HUES64 (cell line): ENCODE measurements around the gene ABHD13. TPM values are rescaled to one million over a fixed set of nuclear protein-coding genes. Genes with fewer than 3 reads are reported as not detected.

Experiments
- H3K27ac ChIP-seq: 2 replicates; pipeline ENCODE4 v1.7.0; 2013; ENCODE audit warnings: low read depth, low read length, inconsistent platforms
- H3K27me3 ChIP-seq: 2 replicates; pipeline ENCODE4 v1.6.1; 2013; ENCODE audit warnings: mild to moderate bottlenecking, low read length; ENCODE audit not compliant: insufficient read depth
- H3K36me3 ChIP-seq: 2 replicates; pipeline ENCODE4 v1.6.1; 2013; ENCODE audit warnings: mild to moderate bottlenecking, low read length; ENCODE audit not compliant: insufficient read depth
- H3K4me1 ChIP-seq: 2 replicates; pipeline ENCODE4 v1.6.1; 2013; ENCODE audit warnings: mild to moderate bottlenecking, low read length, moderate library complexity; ENCODE audit not compliant: insufficient read depth
- H3K4me3 ChIP-seq: 2 replicates; pipeline ENCODE4 v1.5.1; 2013; ENCODE audit warnings: mild to moderate bottlenecking, low read length, moderate library complexity
- H3K9ac ChIP-seq: 2 replicates; pipeline ENCODE4 v1.6.1; 2013; ENCODE audit warnings: mild to moderate bottlenecking, low read depth, low read length
- H3K9me3 ChIP-seq: 2 replicates; pipeline ENCODE4 v1.6.1; 2013; ENCODE audit warnings: low read depth, low read length; ENCODE audit not compliant: insufficient read depth
- WGBS: fragments of 150-250, 120-280 bp; methylation state at CpG from one replicate; pipeline ENCODE4 v1.1.7; 2013; ENCODE audit warnings: missing lambda C conversion rate; 5-methylcytosine and 5-hydroxymethylcytosine counted together
- polyA plus RNA-seq, 2 experiments: library from polyadenylated mRNA; stranded (reverse); fragments of 50-300 nt; gene quantifications; one replicate each; pipeline ENCODE4 v1.2.3, GENCODE V29; 2013

The ABHD13 gene
- 6.8 TPM for polyA plus RNA-seq (2013, experiment 1 of 2)
- 8.7 TPM for polyA plus RNA-seq (2013, experiment 2 of 2)

DNA sequence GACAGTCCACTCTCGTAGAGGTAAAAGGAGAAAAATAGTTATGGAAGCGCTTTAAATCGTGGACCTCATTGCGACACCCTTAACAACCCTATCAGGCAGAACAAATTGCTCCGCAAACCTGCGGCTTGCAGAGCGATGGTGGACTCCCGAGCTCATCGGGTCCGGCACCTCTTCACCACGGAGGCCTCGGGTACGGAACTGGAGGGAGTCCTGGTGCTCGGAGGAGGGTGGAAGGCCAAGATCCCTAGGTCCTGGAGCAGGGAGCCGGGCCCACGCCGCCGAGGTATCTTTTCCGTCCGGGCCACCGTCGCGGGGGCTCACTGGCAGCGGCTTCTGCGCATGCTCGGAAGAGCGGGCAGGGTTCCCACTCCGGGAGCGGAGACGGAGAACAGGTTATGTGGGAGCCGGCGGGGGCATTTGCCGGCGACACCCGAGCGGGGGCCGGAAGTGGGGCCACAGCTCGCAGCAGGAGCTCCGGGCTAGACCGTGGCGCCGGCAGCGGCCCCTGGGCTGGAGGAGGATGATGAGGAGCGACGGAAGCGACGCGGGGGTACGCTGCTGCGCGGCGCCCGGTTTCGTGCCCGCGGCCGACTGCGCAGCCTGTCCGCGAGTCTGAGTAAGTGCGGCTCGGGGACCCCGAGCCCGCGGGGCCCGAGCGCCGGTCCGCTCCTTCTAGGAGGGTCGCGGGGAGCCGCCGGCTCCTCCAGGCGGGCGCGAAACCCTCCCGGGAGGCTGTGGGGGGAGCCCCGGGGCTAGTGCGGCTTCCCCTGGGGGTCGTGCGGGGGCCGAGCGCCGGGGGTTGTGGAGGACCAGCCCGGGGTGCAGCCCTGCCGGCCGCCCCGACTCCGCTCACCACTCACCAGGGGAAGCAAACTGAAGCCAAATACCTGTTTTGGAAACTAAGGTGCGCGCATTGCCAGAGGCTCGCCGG, at the start of gene ABHD13:
Gene ABHD13 (plus strand): TSS at position 349 of the 931 bp plus-strand sequence. CDS start 10,827 bp downstream, outside the sequence.
- peak within 1 kb of the TSS; percentile 98 for H3K4me3 ChIP-seq
- H3K27ac ChIP-seq: peak within 1 kb of the TSS; percentile 90
- peaks cover 13% of the 10 kb centered on the region for H3K4me1 ChIP-seq
- no peaks in the 10 kb centered on the region for H3K9me3 ChIP-seq
- WGBS: 1% methylated on average over 93 of the region's 93 CpGs
- no peaks in the 10 kb centered on the region for H3K27me3 ChIP-seq
- peak within 1 kb of the TSS; percentile 95 for H3K9ac ChIP-seq
- no peaks in the 10 kb centered on the region for H3K36me3 ChIP-seq

DNA sequence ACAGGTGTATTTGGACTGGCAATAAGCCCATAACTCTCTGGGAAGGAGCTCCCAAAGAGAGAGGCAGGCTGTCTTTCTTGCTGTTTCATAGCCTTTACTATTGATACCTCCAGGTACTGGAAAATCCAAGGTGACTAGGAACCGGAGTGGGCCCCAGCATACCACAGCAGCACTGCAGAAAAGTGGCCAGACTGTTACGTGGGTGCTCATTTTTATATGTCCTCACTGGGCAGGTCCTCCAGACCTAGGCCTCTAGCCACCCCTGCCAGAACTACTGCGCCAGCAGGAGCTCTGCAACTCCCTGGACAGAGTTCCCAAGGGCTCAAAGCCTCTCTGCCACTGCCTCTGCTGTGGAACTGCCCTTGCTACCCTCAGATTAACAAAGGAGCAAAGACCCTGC, 49.3 kb upstream of the ABHD13 start:
- no peaks in the 10 kb centered on the region for H3K36me3 ChIP-seq
- no peak overlapping the region for H3K4me3 ChIP-seq
- H3K9ac ChIP-seq: no peak overlapping the region
- no peaks in the 10 kb centered on the region for H3K27me3 ChIP-seq
- WGBS: 96% methylated on average over 3 of the region's 3 CpGs
- no peaks in the 10 kb centered on the region for H3K4me1 ChIP-seq
- H3K27ac ChIP-seq: no peak overlapping the region
- no peaks in the 10 kb centered on the region for H3K9me3 ChIP-seq

DNA sequence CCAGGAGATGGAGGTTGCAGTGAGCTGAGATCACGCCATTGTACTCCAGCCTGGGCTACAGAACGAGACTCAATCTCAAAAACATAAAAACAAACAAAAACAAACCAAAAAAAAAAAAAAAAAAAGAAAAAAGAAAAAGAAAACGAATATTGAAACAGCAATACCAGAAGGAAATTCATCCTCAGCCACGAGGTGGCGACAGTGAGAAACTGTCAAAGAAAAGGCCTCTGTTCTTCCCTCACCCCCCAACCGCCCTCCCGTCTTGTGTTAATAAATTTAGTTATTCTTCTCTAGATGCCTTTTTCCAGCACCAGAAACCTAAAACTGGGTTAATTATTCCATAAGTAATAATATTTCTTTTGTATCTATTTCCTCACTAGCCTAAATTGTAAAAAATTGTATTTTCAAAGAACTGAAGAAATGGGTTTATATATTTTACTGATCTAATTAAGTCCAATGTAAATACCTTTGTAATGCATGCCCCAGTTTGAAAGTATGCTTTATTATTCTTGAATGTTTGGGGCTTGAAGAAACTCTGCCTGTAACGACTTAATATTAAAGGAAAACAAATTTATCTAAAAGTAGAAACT, 41.4 kb upstream of the ABHD13 start:
- Histone ChIP-seq H3K9ac (no peak overlapping the region), H3K27ac (no peak overlapping the region), H3K4me3 (no peak overlapping the region), H3K4me1 (no peaks in the 10 kb centered on the region), H3K27me3 (no peaks in the 10 kb centered on the region), H3K9me3 (no peaks in the 10 kb centered on the region), H3K36me3 (no peaks in the 10 kb centered on the region)
- WGBS: 50% methylated on average over 2 of the region's 8 CpGs

DNA sequence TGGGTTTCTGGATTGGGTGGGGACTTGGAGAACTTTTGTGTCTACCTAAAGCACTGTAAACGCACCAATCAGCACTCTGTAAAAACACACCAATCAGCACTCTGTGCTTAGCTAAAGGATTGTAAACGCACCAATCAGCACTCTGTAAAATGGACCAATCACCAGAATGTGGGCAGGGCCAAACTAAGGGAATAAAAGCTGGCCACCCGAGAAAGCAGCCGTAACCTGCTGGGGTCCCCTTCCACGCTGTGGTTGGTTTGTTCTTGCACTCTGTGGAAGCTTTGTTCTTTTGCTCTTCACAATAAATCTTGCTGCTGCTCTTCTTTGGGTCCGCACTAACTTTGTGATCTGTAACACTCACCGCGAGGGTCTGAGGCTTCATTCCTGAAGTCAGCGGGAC, 40.1 kb upstream of the ABHD13 start:
- no peak overlapping the region for H3K9ac ChIP-seq
- no peaks in the 10 kb centered on the region for H3K36me3 ChIP-seq
- H3K9me3 ChIP-seq: no peaks in the 10 kb centered on the region
- no peaks in the 10 kb centered on the region for H3K4me1 ChIP-seq
- 84% methylated on average over 9 of the region's 9 CpGs for WGBS
- no peak overlapping the region for H3K27ac ChIP-seq
- H3K4me3 ChIP-seq: no peak overlapping the region
- H3K27me3 ChIP-seq: no peaks in the 10 kb centered on the region

DNA sequence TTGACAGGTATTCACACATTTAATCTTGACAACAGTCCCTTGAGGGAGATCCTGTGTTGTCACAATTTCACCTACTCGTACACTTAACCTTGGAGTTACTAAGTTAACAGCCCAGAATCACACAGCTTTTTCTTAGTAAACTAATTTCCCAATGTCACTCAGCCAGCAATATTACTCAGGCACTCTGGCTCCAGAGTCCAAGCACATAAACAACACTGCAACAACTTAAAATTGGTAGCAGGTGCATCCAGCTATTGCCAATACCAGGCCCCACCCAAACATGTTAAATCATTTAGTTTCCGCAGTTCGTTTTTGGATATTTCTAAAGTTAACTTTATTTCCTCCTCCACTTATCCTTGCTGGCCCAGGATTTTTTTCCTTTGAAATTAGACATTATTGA, 35.5 kb upstream of the ABHD13 start:
- H3K27ac ChIP-seq: no peak overlapping the region
- H3K4me3 ChIP-seq: no peak overlapping the region
- H3K9me3 ChIP-seq: no peaks in the 10 kb centered on the region
- no peaks in the 10 kb centered on the region for H3K36me3 ChIP-seq
- 90% methylated on average over 3 of the region's 3 CpGs for WGBS
- H3K27me3 ChIP-seq: no peaks in the 10 kb centered on the region
- no peak overlapping the region for H3K9ac ChIP-seq
- no peaks in the 10 kb centered on the region for H3K4me1 ChIP-seq

DNA sequence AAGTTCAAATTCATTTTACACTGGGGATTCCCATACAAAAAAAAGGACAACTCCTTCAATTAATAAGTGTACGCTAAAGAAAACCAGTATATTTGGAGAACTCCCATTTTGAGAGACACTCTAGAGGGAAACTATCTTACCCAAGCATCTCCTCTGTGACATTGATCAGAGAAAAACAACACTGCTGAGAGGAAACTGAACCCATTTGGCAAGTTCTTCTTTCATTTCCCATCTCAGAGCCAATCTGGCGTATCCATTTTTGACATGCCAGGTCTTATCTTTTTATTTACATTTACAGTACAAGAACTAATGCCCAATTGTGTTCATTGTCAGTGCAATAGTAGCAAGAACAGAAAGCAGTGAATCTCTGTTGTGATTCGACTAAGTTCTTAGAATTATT, 33.0 kb upstream of the ABHD13 start:
- Histone ChIP-seq H3K27me3 (no peaks in the 10 kb centered on the region), H3K27ac (no peak overlapping the region), H3K9ac (no peak overlapping the region), H3K4me3 (no peak overlapping the region), H3K4me1 (no peaks in the 10 kb centered on the region), H3K9me3 (no peaks in the 10 kb centered on the region), H3K36me3 (no peaks in the 10 kb centered on the region)
- 93% methylated on average over 3 of the region's 3 CpGs for WGBS

DNA sequence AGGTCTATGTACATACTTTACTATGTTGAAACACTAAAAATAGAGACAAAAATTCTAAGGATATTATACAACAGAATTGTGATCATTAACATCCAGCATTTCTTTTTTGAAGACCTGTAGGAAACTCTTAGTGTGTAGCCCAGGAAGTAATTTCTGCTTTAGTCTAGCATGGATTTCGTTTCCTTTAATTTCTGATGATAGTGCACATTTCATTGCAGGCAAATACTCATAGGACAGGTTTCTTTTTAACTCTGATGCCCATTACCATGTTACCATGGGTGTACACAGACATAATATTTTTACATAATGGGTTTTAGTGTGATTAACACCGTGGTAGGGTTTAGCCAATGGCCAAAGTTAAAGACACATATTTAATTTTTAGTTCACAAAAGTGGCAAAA, 29.9 kb upstream of the ABHD13 start:
- H3K36me3 ChIP-seq: no peaks in the 10 kb centered on the region
- H3K4me1 ChIP-seq: no peaks in the 10 kb centered on the region
- peaks cover 2% of the 10 kb centered on the region; the same call in 1 of the 2 replicates for H3K9me3 ChIP-seq
- 88% methylated on average over 1 of the region's 2 CpGs for WGBS
- no peaks in the 10 kb centered on the region for H3K27me3 ChIP-seq
- no peak overlapping the region for H3K4me3 ChIP-seq
- H3K9ac ChIP-seq: no peak overlapping the region
- no peak overlapping the region for H3K27ac ChIP-seq

DNA sequence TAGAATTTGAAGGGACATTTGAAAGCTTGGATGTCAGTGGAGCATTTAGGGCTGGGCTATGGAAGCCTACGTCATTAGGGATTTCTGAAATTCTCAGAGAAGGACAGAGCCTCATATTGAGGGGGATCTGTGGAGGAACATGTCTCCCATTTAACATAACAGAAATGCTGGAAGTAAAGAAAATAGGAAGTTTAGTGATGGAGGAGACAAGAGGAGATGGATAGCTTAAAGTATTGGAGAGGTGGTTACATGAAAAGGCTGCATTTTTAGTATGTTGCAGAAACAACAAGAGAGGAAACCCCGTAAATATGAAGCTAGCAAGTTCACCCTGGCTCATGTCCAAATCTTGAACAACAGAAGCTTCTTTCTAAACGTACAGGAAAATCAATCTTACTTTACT, 27.3 kb upstream of the ABHD13 start:
- H3K4me3 ChIP-seq: no peak overlapping the region
- no peaks in the 10 kb centered on the region for H3K4me1 ChIP-seq
- no peak overlapping the region for H3K27ac ChIP-seq
- H3K36me3 ChIP-seq: no peaks in the 10 kb centered on the region
- no peak overlapping the region for H3K9ac ChIP-seq
- 89% methylated on average over 3 of the region's 3 CpGs for WGBS
- H3K27me3 ChIP-seq: no peaks in the 10 kb centered on the region
- peaks cover 19% of the 10 kb centered on the region for H3K9me3 ChIP-seq

DNA sequence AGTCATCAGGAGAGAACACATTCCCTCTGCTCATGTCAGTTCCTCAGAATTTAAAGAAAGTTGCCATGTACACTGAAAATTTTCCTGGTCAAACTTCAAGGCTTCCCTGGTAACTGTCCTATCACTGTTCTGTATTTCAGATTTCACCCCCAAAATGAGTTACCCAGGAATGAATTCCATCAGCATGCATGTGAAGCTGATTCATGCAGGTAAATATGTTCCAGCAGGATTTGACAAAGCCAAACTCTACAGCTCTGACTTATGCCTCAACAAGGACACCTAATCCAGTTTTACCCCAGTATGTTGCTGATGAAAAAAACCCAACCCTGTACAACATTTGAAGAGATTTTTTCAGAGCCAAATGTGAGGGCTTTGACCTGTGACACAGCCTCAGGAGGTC, 24.4 kb upstream of the ABHD13 start:
- H3K4me1 ChIP-seq: no peaks in the 10 kb centered on the region
- H3K4me3 ChIP-seq: no peak overlapping the region
- H3K27ac ChIP-seq: no peak overlapping the region
- no peak overlapping the region for H3K9ac ChIP-seq
- no peaks in the 10 kb centered on the region for H3K27me3 ChIP-seq
- H3K9me3 ChIP-seq: peaks cover 20% of the 10 kb centered on the region
- no peaks in the 10 kb centered on the region for H3K36me3 ChIP-seq

DNA sequence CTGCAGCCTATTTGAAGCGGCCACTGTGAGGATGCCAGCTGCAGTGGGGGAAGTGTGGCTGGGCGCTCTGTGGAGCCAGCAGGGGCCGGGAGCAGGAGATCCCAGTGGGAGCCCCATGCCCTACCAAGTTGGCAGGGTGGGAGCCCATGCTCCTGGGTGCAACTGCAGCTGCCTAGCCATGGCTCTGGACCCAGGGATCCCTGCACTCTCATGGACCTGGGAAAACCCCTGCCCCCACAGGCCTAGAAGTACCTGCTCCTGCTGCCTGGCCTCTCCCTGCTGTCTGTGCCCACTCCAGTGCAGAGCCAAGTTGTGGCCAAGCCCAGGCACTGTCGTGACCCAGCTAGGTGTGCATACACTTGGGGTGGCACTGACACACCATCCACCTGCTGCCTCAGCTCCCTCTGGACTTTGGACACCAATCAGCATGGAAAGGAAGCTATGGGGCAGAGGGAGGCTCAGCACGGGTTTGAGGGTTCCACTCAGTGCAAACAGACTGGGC, 23.7 kb upstream of the ABHD13 start:
- no peak overlapping the region for H3K9ac ChIP-seq
- no peak overlapping the region for H3K27ac ChIP-seq
- no peaks in the 10 kb centered on the region for H3K27me3 ChIP-seq
- H3K4me1 ChIP-seq: no peaks in the 10 kb centered on the region
- peaks cover 20% of the 10 kb centered on the region for H3K9me3 ChIP-seq
- H3K36me3 ChIP-seq: no peaks in the 10 kb centered on the region
- no peak overlapping the region for H3K4me3 ChIP-seq
- 96% methylated on average over 5 of the region's 5 CpGs for WGBS

DNA sequence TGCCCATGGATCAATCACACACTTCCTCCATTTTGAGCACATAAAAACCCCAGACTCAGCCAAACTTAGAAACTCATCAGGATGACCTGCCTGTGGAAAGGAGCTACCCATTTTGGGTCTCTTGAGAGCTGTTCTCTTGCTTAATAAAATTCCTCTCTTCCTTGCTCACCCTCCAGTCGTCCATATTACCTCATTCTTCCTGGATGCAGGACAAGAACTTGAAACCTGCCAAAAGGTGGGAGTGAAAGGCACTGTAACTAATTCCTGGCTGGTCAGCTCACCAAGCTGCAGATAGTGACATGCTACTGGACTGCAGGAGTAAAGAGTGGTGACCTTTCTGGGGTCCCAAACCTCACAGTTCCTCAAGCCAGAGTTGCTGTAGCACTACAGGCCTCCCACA, 23.0 kb upstream of the ABHD13 start:
- Histone ChIP-seq H3K4me1 (no peaks in the 10 kb centered on the region), H3K27ac (no peak overlapping the region), H3K27me3 (no peaks in the 10 kb centered on the region), H3K9me3 (peaks cover 20% of the 10 kb centered on the region), H3K9ac (no peak overlapping the region), H3K4me3 (no peak overlapping the region), H3K36me3 (no peaks in the 10 kb centered on the region)
- WGBS: 100% methylated on average over 1 of the region's 1 CpG
